Vagina (tissue), 2 donors: ENCODE measurements around the gene MINDY1.

Experiments
- POLR2A ChIP-seq, 2 donors: fragments of 450-650 bp; IDR thresholded peaks; one replicate each; pipeline ENCODE4 v1.6.1; 2017; ENCODE audit warnings: antibody characterized with exemption in 2 of 2, mild to moderate bottlenecking in 2 of 2, moderate library complexity in 2 of 2
- POLR2AphosphoS5 ChIP-seq, 2 donors: sonication (generic); formaldehyde crosslinking; IDR thresholded peaks; one replicate each; pipeline ENCODE4 v1.9.0; 2017; ENCODE audit warnings: antibody characterized with exemption in 2 of 2, mild to moderate bottlenecking in 2 of 2, low read depth in 1 of 2; ENCODE audit not compliant: insufficient read depth in 1 of 2

GRCh38 chr1:150976879-150977694 is 29.6 kb downstream of the MINDY1 start:
- peak; percentile 73 for TF ChIP-seq POLR2AphosphoS5 (IDR thresholded peaks at IDR 0.05; ENCODE audit: insufficient read depth in 1 of 2, low read depth in 1 of 2)
- peak in 1 of 2 donors; percentile 26 for TF ChIP-seq POLR2A (IDR thresholded peaks at IDR 0.05)
